SW 1271 (cell line): ENCODE measurements around the gene CLNK.
A peak's percentile ranks its signal among the peaks of the same experiment; 100 is the strongest.
"Not testable (repeated sequence)": the region's sequence is repeated elsewhere in the genome, so short reads cannot be mapped to it uniquely, and the experiment has no call there.

ENCODE experiments used
- DNase-seq, 2 experiments: peaks; one replicate each; lab custom pipeline; 2025; lab: John Stamatoyannopoulos, UW

Gene CLNK

DNA sequence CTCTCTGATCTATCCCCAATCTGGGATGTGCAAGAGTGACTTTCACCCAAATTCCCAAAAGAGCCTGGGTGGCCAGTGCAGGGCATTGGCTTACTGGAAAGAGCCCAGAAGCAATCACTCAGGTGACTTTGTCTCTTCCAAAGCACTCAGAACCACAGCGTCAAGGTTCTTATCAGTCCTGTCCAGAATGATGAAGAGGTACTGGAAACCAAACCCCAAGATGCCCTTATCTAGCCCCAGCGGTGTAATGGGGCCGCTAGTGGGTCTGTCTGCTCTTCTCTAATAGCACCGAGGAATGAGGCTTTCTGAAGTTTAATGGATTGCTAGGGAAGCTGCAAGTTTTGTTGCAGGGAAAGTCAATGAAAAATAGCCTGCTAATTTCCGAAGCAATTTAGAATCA, 21.6 kb downstream of the CLNK start:
- no peak for DNase-seq

DNA sequence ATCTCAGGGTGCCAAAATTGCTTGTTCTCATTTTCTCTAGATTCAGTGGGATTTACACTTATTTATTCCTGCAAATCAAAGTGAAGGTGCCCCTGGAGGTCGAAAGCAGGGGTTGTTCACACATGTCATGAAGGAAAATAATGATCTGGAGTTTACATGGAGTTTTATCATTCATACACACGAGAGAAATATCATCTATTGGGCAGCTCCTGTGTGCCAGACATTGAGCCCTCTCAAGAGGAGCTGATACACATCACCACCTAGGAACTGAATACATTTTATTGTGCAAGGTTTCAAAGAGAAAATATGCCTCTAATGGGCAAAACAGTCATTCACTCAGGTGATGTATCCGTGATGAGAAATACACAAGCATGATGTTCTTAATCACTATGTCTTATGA, 23.5 kb downstream of the CLNK start:
- DNase-seq: no peak

DNA sequence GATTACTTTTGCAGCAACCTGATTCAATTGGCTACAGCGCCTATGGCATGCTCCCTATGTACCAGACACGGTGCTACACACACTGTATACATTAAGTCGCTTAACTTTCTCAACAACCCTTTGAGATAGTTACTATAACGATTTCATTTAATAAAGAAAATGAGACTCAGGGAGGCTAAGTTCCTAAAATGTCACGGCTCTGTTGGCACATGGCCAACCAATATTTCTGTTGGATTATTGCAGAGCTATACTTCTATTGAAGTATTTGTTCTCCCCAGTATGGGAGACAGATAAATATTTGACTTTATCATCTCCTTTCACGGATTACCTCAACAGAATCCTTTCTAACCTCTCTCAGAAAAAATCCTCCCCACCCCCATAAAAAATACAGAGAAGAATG, 25.3 kb downstream of the CLNK start:
- DNase-seq: no peak

DNA sequence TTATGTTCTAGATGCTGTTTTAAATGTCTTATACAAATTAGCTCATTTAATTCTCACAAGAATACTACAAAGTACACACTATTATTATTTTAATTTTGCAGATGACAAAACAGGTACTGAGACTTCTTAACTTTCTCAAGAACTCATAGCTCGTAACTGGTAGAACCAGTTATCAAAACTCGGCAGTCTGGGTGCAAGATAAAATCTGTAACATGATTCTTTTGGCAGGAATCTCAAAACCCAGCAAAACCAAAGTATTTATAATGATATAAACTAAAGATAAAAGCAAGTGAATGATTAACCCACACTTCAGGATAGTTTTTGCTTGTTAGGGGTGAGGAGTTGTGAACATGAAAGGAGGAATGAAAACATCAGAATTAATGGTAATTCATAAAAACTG, 27.6 kb downstream of the CLNK start:
- no peak for DNase-seq

DNA sequence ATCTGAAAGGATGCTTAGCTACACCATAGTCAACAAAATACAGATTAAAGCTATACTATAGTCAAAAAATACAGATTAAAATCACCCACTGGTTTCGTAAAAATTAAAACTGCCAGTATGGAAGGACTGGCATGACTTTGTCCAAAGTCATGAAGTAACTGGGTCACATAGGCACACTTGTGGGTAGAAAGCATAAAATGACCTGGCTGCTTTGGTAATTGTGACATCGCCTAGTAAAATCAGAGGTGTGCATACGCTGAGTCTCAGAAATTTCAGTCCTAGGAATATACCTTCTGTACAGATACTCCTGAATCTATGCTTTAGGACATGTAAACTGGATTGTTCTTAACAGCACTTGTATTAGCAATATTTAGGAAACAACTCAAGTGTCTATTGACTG, 28.1 kb downstream of the CLNK start:
- DNase-seq: no peak

DNA sequence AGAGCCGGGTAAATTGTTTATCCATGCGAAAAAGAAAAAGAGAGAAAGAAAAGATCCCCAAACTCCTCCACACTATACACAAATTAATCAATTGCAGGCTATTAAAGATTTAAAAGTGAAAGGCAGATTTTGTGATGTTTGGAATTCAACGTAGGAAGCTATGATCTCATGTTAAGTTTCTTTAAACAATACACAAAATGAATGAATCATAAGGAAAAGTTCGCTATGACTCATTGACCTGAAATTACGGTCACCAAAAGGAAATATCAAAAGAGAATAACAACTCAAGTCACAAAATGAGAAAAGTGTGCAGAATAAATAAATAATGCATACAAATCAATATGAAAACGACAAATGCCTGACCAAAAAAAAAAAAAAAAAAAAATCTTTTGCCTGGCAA, 28.6 kb downstream of the CLNK start:
- peak in 1 of 2 experiments; percentile 42 for DNase-seq

DNA sequence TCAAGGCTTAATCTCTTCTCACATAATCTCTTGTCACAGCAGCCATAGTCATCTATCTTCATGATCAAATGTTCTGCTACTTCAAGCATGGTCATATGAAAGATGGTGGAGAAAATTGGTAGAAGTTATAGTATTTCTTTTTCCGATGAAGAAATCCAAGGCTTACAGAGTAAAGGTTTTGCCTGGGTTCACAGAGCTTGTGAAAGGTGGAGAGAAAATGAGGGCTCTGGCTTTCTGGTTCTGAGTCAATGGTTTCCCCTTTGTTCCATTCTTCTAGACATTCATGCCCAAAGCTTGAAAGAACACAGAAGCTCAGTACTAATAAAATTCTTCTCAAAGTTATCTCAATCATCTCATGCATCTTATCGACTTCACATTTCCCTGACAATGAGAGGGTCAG, 36.1 kb downstream of the CLNK start:
- no peak for DNase-seq

DNA sequence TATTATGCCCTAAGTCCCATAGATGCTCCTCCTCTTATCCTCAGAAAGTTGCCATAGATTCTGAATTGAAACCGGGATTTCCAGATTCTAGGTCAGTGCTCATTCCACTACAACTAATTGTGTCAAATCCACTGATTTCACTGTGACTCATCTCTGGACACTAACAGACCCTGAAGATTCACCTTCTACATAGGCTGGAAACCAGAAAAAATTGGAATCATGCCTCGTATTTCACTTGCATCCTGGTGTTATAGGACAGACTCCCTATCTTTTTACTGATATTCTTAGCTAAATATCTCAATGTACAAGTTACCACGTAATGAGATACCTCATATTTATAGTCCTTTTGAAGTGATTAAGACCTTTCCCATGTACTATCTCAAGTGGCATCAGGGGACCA, 36.7 kb downstream of the CLNK start:
- DNase-seq: no peak

DNA sequence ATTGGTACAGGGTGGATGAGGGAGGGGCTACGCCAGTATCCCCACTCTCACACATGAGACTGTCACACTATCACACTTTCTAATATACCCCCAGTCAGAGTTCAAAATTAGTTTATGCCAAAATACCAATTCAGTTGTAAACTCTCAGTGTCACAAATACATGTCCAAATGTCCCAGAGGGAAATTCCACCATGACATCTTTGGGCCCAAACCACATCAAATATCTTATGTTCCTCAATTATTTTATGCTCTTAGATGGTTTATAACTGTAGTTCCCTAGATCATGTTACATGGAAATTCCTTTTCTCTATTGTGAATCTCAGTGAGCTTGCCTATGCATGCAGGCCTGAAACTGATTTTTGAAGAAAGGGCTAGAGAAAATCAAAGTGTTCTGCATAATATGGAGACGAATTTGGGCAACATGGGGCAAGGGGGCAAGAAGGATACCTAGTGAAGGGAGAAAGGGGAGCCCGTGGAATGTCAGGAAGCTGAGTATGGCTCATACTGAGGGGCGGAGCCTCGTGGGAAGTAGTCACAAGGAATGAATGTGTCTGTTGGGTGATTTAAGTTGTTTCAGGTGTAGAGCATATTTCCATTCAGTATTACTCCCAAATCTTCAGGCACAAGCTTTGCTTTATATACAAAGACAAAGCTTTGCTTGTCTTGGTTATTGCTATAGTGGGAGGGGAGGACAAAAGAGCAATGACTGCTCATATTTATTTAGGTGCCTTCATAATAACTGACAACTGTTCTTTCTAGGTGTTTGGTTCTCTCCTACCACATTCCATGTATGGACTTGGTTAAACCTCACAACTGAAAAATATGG, 40.8 kb downstream of the CLNK start:
- DNase-seq: no peak

DNA sequence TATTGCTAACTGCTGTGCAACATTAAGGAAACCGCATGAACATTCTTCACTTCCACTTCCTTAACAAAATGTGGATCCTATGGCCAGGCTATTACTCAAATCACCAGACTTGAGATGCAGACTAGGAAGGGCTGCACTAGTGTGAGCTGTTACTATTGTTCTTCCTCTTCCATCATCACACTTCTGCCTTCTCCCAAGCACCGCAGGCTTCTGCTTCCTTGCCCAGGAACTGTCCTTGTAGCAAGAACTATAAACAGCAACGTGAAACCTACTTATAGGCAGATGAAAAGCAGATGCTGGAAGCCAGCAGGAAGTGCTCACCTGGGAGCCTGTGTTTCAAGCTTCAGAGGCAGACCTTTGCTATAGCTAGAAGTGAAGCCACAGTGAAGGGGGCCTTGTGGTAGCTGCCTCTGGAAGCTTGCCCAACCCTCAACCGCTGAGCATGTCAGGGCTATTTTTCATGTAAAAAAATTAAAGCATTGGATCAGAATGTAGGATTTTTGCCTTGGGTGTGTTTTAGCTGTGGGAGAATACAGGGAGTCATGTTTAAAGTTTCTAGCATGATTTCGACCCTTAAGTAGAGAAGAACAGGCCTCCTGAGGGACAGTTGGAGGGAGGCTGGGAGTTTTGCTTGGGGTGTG, 43.9 kb downstream of the CLNK start:
- no peak for DNase-seq

DNA sequence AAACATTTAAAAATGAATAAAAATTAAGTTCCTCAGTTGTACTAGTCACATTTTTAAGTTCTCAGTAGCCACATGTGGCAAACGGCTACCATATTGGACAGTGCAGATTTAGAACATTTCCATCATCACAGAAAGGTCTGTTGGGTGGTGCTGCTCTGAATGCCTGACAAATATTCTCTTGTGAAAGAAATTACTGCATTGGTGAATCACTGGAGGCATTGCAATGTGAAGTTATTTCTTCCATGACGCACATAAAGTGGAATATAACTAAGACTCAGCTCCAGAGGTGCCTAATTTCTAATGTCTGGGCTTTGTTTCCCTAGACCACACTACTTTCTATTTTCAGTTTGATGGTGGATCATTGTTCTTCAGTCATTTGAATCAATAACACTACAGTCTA, 44.9 kb downstream of the CLNK start:
- DNase-seq: no peak

DNA sequence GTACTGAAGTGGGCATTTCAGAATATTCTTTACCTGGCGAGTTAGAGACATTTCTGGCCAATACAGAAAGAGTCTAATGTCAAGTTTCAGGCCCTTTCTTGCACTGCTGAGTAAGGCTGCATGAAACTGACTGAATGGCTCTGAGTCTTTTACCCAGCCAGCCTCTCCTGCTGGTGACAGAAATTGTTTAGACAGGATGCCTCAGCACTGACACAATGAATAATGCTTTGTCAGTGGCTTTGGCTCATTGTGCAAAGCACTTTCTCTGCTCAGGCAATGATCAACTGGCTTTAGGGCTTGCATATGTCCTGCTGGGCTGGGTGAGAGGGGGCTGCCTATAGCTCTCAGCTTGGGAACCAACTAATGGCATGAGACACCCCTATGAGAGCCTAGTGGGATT, 45.5 kb downstream of the CLNK start:
- no peak for DNase-seq

DNA sequence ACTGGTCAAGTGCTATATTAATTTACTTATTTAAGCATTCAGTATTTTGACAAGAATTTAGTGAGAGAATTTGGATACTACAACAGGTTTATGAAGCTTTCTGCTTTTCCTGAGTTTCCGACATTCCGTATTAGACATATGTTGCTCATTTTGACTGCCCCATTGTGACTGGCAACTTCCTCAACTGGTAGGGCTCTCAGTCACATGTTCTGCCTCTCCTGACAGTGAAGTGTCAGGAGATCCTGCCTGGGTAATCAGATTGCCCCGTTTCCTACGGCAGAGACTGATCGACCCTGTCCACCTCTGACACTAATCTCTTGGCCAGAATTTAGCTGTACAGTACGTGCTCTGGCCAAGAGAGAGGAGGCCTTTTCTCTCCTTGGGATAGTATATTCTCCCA, 49.5 kb downstream of the CLNK start:
- no peak for DNase-seq

DNA sequence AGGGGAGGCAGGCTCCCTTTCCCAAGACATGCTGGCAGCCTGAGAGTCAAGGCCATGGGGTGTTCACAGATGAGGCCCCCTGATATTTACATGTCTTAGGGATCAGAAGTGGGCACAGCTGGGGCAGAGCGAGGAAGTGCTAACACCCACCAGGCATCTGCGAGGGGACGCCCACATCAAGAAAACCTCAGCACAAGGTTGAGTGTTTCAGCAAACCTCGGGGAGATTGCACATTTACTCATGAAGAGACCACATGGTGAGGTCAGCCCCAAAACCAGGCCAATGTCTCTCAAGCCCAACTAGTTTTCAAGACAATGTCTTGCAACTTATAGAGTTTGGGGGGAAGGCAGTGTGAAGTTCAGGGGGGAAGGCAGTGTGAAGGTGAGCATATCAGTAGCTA, 55.2 kb downstream of the CLNK start:
- no peak for DNase-seq

DNA sequence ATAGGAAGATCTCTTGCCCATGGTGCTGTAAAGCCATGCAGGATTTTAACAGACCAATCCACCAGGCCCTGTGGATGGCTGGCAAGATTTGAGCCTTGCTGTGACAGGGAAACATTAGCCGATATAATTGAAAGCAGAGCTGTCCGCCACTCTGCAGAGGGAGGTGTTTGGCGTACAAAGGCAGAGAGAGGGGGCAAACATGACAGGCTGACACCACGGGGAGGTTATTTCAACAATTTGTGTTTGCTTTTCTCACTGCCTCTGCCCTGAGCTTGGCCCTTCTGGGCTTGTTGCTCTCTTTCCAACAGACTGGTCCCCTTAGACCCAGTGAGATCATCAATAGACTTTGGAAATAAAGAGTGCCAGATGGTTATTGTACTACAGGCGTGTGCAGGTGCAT, 59.4 kb downstream of the CLNK start:
- no peak for DNase-seq

DNA sequence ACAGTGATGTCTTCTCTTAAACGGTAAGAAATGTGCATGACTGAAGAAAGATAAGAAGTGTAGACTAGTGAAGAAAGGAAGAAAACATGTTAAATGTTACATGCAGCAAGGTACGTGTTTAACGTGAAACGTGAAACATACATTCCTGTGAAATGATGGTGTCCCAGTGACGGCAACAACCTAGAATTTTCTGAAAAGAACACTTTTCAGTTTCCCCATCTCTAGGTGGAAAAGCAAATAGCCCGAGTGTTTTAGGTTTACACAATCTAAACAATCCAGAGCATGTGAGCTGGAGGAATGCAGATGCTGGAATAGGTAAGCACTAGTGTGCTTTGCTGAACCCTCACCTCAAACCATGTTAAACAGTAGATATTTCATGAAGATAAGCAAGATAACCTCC, 60.7 kb downstream of the CLNK start:
- DNase-seq: no peak

DNA sequence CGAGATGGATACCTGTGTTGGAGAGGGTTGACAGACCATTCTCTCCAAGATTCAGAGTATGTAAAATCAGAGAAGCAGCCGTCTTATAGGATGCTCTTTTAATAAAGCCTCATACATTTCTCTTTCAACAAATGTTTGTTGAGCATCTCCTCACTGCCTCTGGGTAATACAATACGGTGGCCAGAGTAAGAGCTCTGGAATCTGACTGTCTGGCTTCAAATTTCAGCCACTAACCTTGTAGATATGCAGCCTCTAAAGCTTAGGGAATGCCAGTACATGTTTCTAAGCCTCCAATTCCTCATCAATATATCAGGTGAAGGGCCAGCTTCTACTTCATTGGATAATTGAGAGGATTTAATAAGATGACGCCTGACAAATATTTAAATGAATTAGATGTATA, 61.3 kb downstream of the CLNK start:
- no peak for DNase-seq

DNA sequence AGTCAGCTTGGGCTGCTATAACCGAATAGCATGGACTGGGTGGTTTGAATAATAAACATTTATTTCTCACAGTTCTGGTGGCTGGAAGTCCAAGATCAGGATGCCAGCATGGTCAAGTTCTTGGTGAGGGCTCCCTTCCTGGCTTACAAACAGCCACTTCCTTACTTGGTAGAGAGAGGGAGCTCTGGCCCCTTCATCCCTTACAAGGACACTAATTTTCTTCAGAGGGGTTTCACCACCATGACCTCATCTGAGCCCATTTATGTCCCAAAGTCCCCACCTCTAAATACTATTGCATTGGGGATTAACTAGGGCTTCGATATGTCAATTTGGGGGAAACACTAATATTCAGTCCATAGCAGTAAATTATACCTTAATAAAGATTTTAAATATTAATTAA, 61.8 kb downstream of the CLNK start:
- DNase-seq: peak in 1 of 2 experiments; percentile 17

DNA sequence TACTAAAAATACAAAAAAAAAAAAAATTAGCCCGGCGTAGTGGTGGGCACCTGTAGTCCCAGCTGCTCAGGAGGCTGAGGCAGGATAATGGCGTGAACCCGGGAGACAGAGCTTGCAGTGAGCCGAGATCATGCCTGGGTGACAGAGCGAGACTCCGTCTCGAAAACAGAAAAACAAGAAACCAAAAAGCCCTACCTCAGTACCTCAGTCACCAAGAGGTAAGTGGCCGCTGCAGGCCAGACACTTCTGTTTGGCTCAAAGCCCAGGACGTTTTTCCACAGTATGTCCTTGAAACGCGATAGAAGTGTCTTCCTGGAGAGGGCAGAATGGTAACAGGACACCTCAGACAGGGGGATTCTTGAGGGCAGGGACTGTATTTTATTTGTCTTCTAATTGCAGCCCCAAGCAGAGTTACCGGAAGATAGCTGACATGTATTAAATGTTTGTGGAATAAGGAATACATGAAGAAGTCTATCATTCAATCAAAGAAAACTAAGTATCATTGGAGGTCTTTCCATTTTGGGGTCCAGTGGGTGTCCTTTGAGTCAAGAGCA, 63.6 kb downstream of the CLNK start:
- DNase-seq: no peak

DNA sequence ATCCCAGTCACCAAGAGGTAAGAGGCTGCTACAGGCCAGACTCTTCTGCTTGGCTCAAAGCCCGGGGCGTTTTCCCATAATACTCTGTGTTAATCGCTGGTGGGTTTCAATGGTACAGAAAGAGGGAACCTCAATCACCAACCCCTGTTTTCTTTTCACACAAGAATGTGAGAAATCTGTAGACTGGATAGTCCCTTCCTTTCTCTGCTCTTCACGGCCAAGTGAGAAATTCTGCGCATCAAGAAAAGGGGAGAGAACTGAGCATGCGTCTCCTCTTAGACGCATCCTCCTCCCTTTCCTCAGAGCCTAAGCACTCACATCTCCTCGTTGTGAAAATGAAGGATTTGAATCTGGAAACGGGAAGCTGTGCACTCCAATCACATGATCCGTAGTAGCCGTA, 64.7 kb downstream of the CLNK start:
- DNase-seq: no peak

DNA sequence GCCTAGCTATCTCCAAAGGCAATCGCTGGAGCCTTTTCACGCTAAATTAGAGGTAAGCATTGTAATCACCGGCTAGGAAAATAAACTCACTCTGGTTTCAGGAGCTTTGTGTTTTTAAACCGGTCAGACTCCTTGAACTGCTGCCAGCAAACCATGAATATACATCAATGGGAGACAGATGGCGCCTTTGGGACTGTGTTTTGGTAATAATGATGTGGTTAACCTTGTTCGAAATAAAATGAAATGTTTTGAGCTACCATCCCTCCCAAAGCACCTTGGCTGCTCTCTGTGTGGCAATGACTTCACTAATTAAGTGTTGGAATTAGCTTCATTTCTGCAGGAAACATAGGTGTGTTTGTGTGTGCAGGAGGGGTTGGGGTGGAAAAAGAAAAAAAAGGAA, 65.3 kb downstream of the CLNK start:
- DNase-seq: no peak

DNA sequence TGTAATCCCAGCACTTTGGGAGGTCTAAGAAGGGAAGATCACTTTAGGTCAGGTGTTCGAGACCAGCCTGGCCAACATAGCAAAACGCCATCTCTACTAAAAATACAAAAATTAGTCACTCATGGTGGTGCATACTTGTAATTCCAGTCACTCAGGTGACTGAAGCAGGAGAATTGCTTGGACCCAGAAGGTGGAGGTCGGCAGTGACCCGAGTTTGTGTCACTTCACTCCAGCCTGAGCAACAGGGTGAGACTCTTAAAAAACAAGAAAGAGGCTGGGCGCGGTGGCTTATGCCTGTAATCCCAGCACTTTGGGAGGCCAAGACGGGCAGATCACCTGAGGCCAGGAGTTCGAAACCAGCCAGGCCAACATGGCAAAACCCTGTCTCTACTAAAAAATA, 69.6 kb downstream of the CLNK start:
- not testable (repeated sequence) for DNase-seq

DNA sequence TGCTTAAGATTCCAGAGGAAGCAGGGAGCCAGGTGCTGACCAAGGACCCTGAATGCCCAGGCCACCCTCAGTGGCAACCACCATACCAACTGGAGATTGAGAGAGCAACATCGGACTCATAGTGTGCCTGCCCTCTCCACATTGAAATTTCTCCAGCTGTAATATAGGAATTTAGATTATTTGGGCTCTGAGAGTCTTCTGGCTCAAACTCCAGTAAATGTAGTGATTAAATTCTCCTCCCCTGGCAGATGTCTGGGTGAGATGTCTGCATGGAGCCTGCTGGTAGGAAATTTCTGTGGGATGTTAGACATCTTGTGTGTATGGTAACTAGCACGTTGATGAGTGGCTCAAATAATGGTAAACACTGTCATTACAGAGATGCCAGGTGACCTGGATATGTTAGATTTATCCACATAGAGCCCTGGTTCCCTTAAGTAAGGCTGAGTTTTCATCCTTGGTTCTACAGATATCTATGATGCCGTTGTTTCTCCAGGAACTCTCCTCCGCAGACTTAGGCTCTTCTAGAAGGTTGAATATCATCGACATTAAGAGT, 70.6 kb downstream of the CLNK start:
- no peak for DNase-seq
